ENCODE data around the gene L1CAM.

L1CAM gene

DNA sequence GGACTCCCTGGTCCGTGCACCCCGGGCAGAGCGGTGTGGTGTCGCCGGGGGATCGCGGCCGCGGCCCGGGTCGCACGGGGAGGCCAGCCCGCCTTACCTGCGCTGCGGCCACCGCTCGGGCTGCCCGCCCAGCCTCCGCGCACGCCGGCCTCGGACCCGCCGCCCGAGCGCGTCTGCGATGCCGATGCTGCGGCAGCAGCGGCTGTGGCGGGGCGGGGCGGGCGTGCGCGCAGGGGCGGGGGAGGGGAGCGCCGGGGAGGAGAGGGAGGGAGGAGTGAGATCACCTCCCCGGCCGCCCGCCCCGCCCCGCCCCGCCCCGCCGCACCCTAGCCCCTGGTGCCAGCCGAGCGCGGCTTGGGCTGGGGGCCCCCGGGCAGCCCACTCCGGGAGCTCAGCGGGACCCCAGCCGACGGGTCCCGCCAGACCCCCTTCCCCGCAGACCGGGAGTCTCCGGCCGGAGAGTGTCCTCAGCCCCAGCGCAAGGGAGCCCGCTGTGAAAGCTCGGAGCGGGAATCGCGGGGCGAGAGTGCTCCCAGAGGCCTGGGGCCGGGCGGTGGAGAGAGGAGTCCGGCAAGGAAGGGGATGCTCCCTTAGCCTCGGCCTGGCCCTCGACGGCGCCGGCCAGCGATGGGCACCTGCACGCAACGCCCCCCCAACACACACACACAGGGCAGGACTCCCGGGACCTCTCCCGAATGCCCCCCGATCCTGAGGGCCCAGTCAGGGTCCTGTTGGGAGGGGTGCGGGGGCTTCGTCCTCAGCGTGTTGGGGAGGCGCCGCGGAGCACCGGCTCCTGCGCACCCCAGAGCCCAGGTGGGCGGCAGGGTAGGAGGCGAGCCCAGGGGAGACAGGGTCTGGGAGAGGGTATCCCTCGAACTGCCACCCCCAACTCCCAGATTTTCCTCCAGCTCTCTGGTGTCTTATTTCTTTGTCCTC is at the start of gene L1CAM:
L1CAM (minus strand) TSS at position 206 of the 936 bp plus-strand sequence. CDS start 10,337 bp downstream, outside the sequence.
- no peak for DNase-seq

DNA sequence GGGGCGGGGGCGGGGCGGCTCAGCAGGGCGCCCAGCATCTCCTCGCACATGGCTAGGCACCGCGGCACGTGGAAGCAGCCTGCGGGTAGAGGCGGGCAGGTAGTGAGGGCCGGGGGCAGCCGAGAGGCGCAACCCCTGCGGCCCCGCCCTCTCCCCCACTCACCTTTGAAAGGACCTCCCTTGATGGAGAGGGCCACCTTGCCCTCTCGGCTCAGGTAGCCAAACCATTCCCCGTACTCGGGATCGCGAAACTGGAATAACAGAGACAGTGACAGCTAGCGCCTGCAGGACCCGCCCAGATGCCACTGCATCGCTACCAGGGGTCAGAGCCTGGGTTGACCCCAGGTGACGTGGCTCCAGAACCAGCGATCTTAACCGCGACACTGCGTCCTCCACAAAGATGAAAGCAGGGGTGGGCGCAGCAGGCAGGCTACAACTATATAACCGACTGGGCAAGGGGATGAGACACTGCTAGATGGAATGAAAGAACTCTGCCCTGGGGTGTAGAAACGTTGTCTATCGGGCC is 49.4 kb upstream of the L1CAM start:
- peak; percentile 26 for DNase-seq

- peak; percentile 35 for DNase-seq
Observed at GRCh38 chrX:153934762-153935325, 48.9 kb upstream of the L1CAM start, which contains the start of gene NAA10. Gene NAA10 (minus strand): TSS chrX:153935037. CDS start chrX:153934904, 133 bp downstream.

GRCh38 chrX:153934148-153934761 is 48.3 kb upstream of the L1CAM start:
- DNase-seq = no peak

- no peak for DNase-seq
Observed at GRCh38 chrX:153933748-153934147, 47.8 kb upstream of the L1CAM start.

GRCh38 chrX:153932220-153932915 is 46.4 kb upstream of the L1CAM start:
- DNase-seq = no peak

GRCh38 chrX:153931748-153932147 is 45.8 kb upstream of the L1CAM start:
- no peak for DNase-seq

- no peak for DNase-seq
Observed at GRCh38 chrX:153931151-153931550, 45.2 kb upstream of the L1CAM start.

- DNase-seq = no peak
Observed at GRCh38 chrX:153930011-153930910, 44.3 kb upstream of the L1CAM start.

- DNase-seq = no peak
Observed at GRCh38 chrX:153929576-153929975, 43.6 kb upstream of the L1CAM start.

GRCh38 chrX:153928846-153929245 is 42.9 kb upstream of the L1CAM start:
- no peak for DNase-seq

DNA sequence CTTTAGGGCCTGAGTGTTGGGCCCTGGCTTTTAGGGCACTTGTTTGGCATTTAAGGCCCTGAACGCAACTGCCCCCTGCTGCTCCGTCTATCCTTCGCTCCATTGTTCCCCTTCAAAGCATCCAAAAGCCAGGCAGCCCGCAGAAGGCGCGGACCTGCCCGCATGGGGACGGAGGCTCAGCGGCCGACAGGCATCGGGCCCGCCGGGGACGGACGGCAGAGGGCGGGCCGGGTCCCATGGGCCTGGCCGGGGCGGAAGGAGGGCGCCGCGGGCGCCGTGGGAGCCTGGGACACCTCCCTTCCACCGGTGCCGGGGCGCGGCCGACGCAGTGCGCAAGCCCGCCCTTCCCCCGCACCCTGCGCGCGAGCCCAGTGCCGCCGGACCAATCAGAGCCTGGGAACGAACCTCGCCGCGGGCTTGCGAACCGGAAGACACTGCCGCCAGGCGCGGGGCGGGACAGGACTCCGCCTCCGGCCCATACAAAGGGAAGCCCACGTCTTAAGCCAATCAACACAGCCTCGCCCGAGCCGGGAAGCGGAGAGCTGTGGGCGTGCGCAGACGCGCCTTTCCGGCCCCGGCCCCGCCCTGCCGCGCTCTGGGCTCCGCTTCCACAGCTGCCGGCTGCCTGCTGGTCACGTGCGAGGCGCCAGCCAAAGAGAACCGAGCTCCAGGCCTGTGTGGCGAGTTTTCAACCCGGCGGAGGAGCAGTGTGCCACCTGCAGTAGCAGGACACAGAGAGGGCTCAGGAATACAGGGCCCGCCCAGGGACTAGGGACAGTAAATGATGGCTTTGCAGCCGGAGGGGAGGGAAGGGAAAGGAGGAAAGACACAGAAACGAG is 42.2 kb upstream of the L1CAM start:
- peak; percentile 87 for DNase-seq

GRCh38 chrX:153927672-153927921 is 41.6 kb upstream of the L1CAM start:
- no peak for DNase-seq

GRCh38 chrX:153926858-153927671 is 41.1 kb upstream of the L1CAM start:
- peak; percentile 17 for DNase-seq

DNA sequence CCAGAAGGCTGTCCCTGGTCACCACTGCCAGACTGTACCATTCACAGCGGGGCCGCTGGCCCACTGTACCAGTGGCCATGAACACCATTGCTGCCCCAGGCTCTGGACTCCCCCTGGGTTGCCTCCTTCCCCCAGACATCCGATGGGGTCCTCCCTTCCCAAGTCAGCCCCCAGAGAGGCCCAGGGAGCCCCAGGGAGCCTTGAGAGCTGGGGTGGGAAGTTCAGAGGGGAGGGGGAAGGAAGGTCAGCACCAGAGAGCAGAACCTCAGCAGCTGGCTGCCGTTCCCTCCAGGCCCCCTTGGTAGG is 40.5 kb upstream of the L1CAM start:
- no peak for DNase-seq

GRCh38 chrX:153925739-153926551 is 40.0 kb upstream of the L1CAM start, which contains the start of gene ARHGAP4:
Gene ARHGAP4 (minus strand): TSS chrX:153926264. CDS start chrX:153926202, 62 bp downstream.
- DNase-seq = peak; percentile 19

DNA sequence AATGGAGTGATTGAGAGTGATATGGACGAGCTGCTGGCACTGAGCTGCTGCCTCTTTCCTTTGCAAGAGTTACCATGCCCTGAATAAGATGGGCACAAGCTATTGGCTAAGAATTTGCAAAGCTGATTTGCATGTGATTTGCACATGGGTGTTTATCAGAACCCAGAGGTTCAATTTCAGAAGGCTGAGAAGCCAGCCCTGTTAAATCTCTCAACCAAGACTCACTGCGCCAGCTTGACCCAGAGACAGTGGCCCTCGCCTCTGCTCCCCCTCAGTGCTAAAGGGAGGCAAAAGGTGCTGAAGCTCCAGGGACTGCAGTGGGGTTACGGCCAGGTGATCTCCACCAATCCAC is 39.4 kb upstream of the L1CAM start:
- DNase-seq = no peak

GRCh38 chrX:153924149-153924861 is 38.3 kb upstream of the L1CAM start:
- peak; percentile 6 for DNase-seq
